KMS-11 (cell line): ENCODE data around the gene TMIE.

Source experiments
- H2AFZ ChIP-seq: fragments of 200-600 bp; sonication (generic); 2 replicates; pipeline ENCODE4 v1.6.1; 2016; ENCODE audit warnings: antibody characterized with exemption, mixed run types, low read depth
- H3K27ac ChIP-seq: fragments of 200-600 bp; sonication (generic); 2 replicates; pipeline ENCODE4 v1.6.1; 2016; ENCODE audit warnings: mild to moderate bottlenecking, mixed run types
- H3K27me3 ChIP-seq: fragments of 200-600 bp; sonication (generic); 2 replicates; pipeline ENCODE4 v1.6.1; 2017; ENCODE audit warnings: mild to moderate bottlenecking, low read depth, mixed run types, moderate library complexity; ENCODE audit not compliant: insufficient read depth
- H3K36me3 ChIP-seq: fragments of 200-600 bp; sonication (generic); 2 replicates; pipeline ENCODE4 v1.6.1; 2017; ENCODE audit warnings: mild to moderate bottlenecking, mixed run types; ENCODE audit not compliant: insufficient read depth
- H3K4me1 ChIP-seq: fragments of 200-600 bp; sonication (generic); 2 replicates; pipeline ENCODE4 v1.6.1; 2016; ENCODE audit warnings: mild to moderate bottlenecking, low read depth, mixed run types; ENCODE audit not compliant: poor library complexity, severe bottlenecking
- H3K4me2 ChIP-seq: fragments of 200-600 bp; sonication (generic); 2 replicates; pipeline ENCODE4 v1.7.0; 2016; ENCODE audit warnings: mild to moderate bottlenecking, mixed run types
- H3K4me3 ChIP-seq: fragments of 200-600 bp; sonication (generic); IDR thresholded peaks from 2 replicates; pipeline ENCODE4 v1.6.1; 2017; ENCODE audit warnings: low read depth, low read length, mixed read lengths; ENCODE audit not compliant: insufficient read depth
- H3K79me2 ChIP-seq: fragments of 200-600 bp; sonication (generic); 2 replicates; pipeline ENCODE4 v1.6.1; 2016; ENCODE audit warnings: low read depth, mixed run types; ENCODE audit not compliant: insufficient read depth
- H3K9ac ChIP-seq: fragments of 200-600 bp; sonication (generic); 2 replicates; pipeline ENCODE4 v1.6.1; 2016; ENCODE audit warnings: mild to moderate bottlenecking, mixed run types
- H4K20me1 ChIP-seq: fragments of 200-600 bp; sonication (generic); 2 replicates; pipeline ENCODE4 v1.6.1; 2016; ENCODE audit warnings: mild to moderate bottlenecking, mixed run types; ENCODE audit not compliant: insufficient read depth
- CTCF ChIP-seq: fragments of 200-600 bp; sonication (generic); conservative IDR thresholded peaks from 2 replicates; pipeline ENCODE4 v1.6.1; 2017; ENCODE audit warnings: low read depth, mild to moderate bottlenecking, antibody characterized with exemption, low read length, moderate library complexity, mixed read lengths

TMIE gene

GRCh38 chr3:46663591-46664135 lies 37.5 kb upstream of the TMIE start:
- TF ChIP-seq CTCF, result no peak
- Histone ChIP-seq H3K4me2 (no peak overlapping the region), H2AFZ (no peak overlapping the region), H3K36me3 (no peaks in the 10 kb centered on the region), H3K4me1 (no peaks in the 10 kb centered on the region), H3K9ac (no peak overlapping the region), H3K27me3 (no peaks in the 10 kb centered on the region), H4K20me1 (no peaks in the 10 kb centered on the region), H3K79me2 (no peaks in the 10 kb centered on the region), H3K27ac (no peak overlapping the region), H3K4me3 (no peak overlapping the region)

GRCh38 chr3:46664188-46664970 lies 36.8 kb upstream of the TMIE start:
- Histone ChIP-seq H3K36me3 (no peaks in the 10 kb centered on the region), H3K4me3 (no peak overlapping the region), H2AFZ (no peak overlapping the region), H3K9ac (no peak overlapping the region), H3K27ac (no peak overlapping the region), H4K20me1 (no peaks in the 10 kb centered on the region), H3K27me3 (no peaks in the 10 kb centered on the region), H3K4me2 (no peak overlapping the region), H3K79me2 (no peaks in the 10 kb centered on the region), H3K4me1 (no peaks in the 10 kb centered on the region)
- TF ChIP-seq CTCF, result no peak

GRCh38 chr3:46664971-46665762 lies 36.0 kb upstream of the TMIE start:
- no peak overlapping the region for H3K4me2 ChIP-seq
- no peak overlapping the region for H2AFZ ChIP-seq
- no peak for TF ChIP-seq CTCF
- no peak overlapping the region for H3K4me3 ChIP-seq
- no peaks in the 10 kb centered on the region for H3K79me2 ChIP-seq
- no peak overlapping the region for H3K9ac ChIP-seq
- H3K36me3 ChIP-seq, result no peaks in the 10 kb centered on the region
- H3K27me3 ChIP-seq, result no peaks in the 10 kb centered on the region
- H3K4me1 ChIP-seq, result no peaks in the 10 kb centered on the region
- no peaks in the 10 kb centered on the region for H4K20me1 ChIP-seq
- H3K27ac ChIP-seq, result no peak overlapping the region

- no peak overlapping the region for H2AFZ ChIP-seq
- no peaks in the 10 kb centered on the region for H3K36me3 ChIP-seq
- no peak overlapping the region for H3K4me2 ChIP-seq
- no peak overlapping the region for H3K9ac ChIP-seq
- no peaks in the 10 kb centered on the region for H3K4me1 ChIP-seq
- no peaks in the 10 kb centered on the region for H3K27me3 ChIP-seq
- no peak for TF ChIP-seq CTCF
- H3K79me2 ChIP-seq, result no peaks in the 10 kb centered on the region
- no peak overlapping the region for H3K27ac ChIP-seq
- H4K20me1 ChIP-seq, result no peaks in the 10 kb centered on the region
- H3K4me3 ChIP-seq, result no peak overlapping the region
Observed at GRCh38 chr3:46665763-46666452, 35.3 kb upstream of the TMIE start.
